Activated CD4-positive, alpha-beta T cell treated with anti-CD3 and anti-CD28 coated beads for 36 hours (primary cell): ENCODE data around the gene CNPPD1. TPM values are rescaled to one million over a fixed set of nuclear protein-coding genes. Genes with fewer than 3 reads are reported as not detected.

ENCODE experiments used
- ATAC-seq: fragments of 200-7000 bp; cut with Tn5 transposase; one replicate; pipeline ENCODE4 v1.10.0; 2021; ENCODE audit warnings: mild to moderate bottlenecking, moderate library complexity
- CTCF ChIA-PET: fragments of 350-600 bp; sonication (Branson Sonifier 250); formaldehyde crosslinking; loops from one replicate; lab custom pipeline; 2021; ENCODE audit warnings: antibody characterized with exemption; lab: Charles Lee
- POLR2A ChIA-PET: fragments of 350-600 bp; sonication (Branson Sonifier 250); formaldehyde crosslinking; loops from one replicate; lab custom pipeline; 2021; ENCODE audit warnings: antibody characterized with exemption, inconsistent platforms; lab: Charles Lee
- DNase-seq: peaks from one replicate; pipeline ENCODE4 v3.0.0-alpha.2; 2020
- H3K27ac Mint-ChIP-seq: one replicate; pipeline ENCODE4 v1.8.0; 2021; ENCODE audit warnings: mixed read lengths
- H3K27me3 Mint-ChIP-seq: one replicate; pipeline ENCODE4 v1.8.0; 2021; ENCODE audit warnings: mixed read lengths
- H3K36me3 Mint-ChIP-seq: one replicate; pipeline ENCODE4 v1.8.0; 2021; ENCODE audit warnings: low read depth, mixed read lengths
- H3K4me1 Mint-ChIP-seq: one replicate; pipeline ENCODE4 v1.8.0; 2021; ENCODE audit warnings: mixed read lengths
- H3K4me3 Mint-ChIP-seq: one replicate; pipeline ENCODE4 v1.8.0; 2021; ENCODE audit warnings: mild to moderate bottlenecking, moderate library complexity, mixed read lengths
- H3K9me3 Mint-ChIP-seq: one replicate; pipeline ENCODE4 v1.8.0; 2021; ENCODE audit warnings: low read depth, mixed read lengths
- intact Hi-C, 2 experiments: fragments of 100-400 bp; cut with DNase I in 1 of 2; cut with micrococcal nuclease in 1 of 2; formaldehyde crosslinking; loops; one replicate each; pipeline versions ENCODE4 v1.14.2 to v1.15.1; 2022 to 2024; cut with DNase I, micrococcal nuclease
- total RNA-seq, 2 experiments: library from RNA; stranded (reverse); gene quantifications; one replicate each; pipeline ENCODE4 v1.2.3, GENCODE V29; 2021

Gene CNPPD1
- total RNA-seq, 2 experiments from 2014 or later = 38.7 to 41.4 TPM

GRCh38 chr2:219179601-219180465, 3.1 kb upstream of the CNPPD1 start:
- peaks cover 36% of the 10 kb centered on the region for H3K36me3 Mint-ChIP-seq
- POLR2A ChIA-PET = interaction anchor here (1.0 kb wide), 1 partner anchor 27 kb away, joined by 3 read pairs; the partner anchor contains the start of gene ZFAND2B
- H3K27me3 Mint-ChIP-seq = no peaks in the 10 kb centered on the region
- H3K9me3 Mint-ChIP-seq = no peaks in the 10 kb centered on the region
- peak overlapping the region; percentile 80 for H3K27ac Mint-ChIP-seq
- CTCF ChIA-PET = interaction anchor here (0.5 to 1.6 kb wide), 8 partner anchors 9 to 50 kb away, joined by 3 to 7 read pairs (median 3); partner anchors contain the start of genes ANKZF1, ATG9A, NHEJ1 and SLC23A3
- H3K4me3 Mint-ChIP-seq = peak overlapping the region; percentile 86
- peaks cover 46% of the 10 kb centered on the region for H3K4me1 Mint-ChIP-seq
- ATAC-seq = no peak
- intact Hi-C loops = loop anchor here (5.0 kb wide), 2 partner anchors 117 to 523 kb away; partner anchors contain the start of genes BCS1L (in 1 of the 2) and ZNF142 (in 1 of the 2)
- DNase-seq = no peak

GRCh38 chr2:219178377-219179175, 1.9 kb upstream of the CNPPD1 start:
- CTCF ChIA-PET = interaction anchor here (0.6 to 1.6 kb wide), 3 partner anchors 28 to 51 kb away, joined by 3 to 7 read pairs (median 3); partner anchors contain the start of genes ANKZF1, ATG9A and ZFAND2B
- peak overlapping the region; percentile 86 for H3K4me3 Mint-ChIP-seq
- H3K9me3 Mint-ChIP-seq = no peaks in the 10 kb centered on the region
- DNase-seq (peak; percentile 68), ATAC-seq (peak; percentile 1)
- intact Hi-C loops = loop anchor here (1.0 to 5.0 kb wide), 9 partner anchors 28 to 610 kb away; partner anchors contain the start of genes ANKZF1 (in 1 of the 2), ATG9A (in 1 of the 2), BCS1L (in 1 of the 2) and CNOT9 (in 1 of the 2)
- peak overlapping the region; percentile 80 for H3K27ac Mint-ChIP-seq
- H3K4me1 Mint-ChIP-seq = peaks cover 56% of the 10 kb centered on the region
- POLR2A ChIA-PET = no interaction called here
- peaks cover 42% of the 10 kb centered on the region for H3K36me3 Mint-ChIP-seq
- no peaks in the 10 kb centered on the region for H3K27me3 Mint-ChIP-seq

GRCh38 chr2:219177552-219178376, 1.0 kb upstream of the CNPPD1 start, which contains the start of gene RETREG2:
RETREG2 (plus strand) TSS chr2:219178275; CDS start chr2:219178353, 78 bp downstream.
- DNase-seq (peak; percentile 90), ATAC-seq (peak; percentile 60)
- Mint-ChIP-seq H3K4me3 (peak within 1 kb of the TSS; percentile 86), H3K36me3 (peaks cover 39% of the 10 kb centered on the region), H3K4me1 (peaks cover 52% of the 10 kb centered on the region), H3K9me3 (no peaks in the 10 kb centered on the region), H3K27ac (peak within 1 kb of the TSS; percentile 97), H3K27me3 (no peaks in the 10 kb centered on the region)
- intact Hi-C loops = loop anchor here (1.0 to 5.0 kb wide), 20 partner anchors 17 to 781 kb away; partner anchors contain the start of genes ANKZF1 (in 2 of the 2), ATG9A (in 2 of the 2), DNAJB2 (in 2 of the 2) and ZFAND2B (in 2 of the 2)
- POLR2A ChIA-PET = no interaction called here
- CTCF ChIA-PET = interaction anchor here (0.6 to 2.0 kb wide), 3 partner anchors 19 to 176 kb away, joined by 3 to 5 read pairs (median 3); no protein-coding TSS in a partner anchor

- peak; percentile 18 for ATAC-seq
- Mint-ChIP-seq H3K4me3 (peak overlapping the region; percentile 86), H3K9me3 (no peaks in the 10 kb centered on the region), H3K27ac (peak overlapping the region; percentile 68), H3K27me3 (no peaks in the 10 kb centered on the region), H3K36me3 (peaks cover 34% of the 10 kb centered on the region), H3K4me1 (peaks cover 46% of the 10 kb centered on the region)
- DNase-seq = peak; percentile 57
- ChIA-PET POLR2A (interaction anchor here (0.6 to 1.4 kb wide), 8 partner anchors 30 to 119 kb away, joined by 3 to 8 read pairs (median 4); partner anchors contain the start of genes ANKZF1, ATG9A, DNAJB2 and TUBA4A), CTCF (interaction anchor here (0.6 to 3.1 kb wide), 21 partner anchors 10 to 196 kb away, joined by 3 to 29 read pairs (median 4); partner anchors contain the start of genes ABCB6, DNAJB2, NHEJ1 and ZFAND2B)
- intact Hi-C loops = loop anchor here (1.0 to 5.0 kb wide), 6 partner anchors 16 to 519 kb away; partner anchors contain the start of genes BCS1L (in 1 of the 2), CHPF (in 1 of the 2), NHEJ1 (in 1 of the 2) and TTLL4 (in 1 of the 2)
These were observed 552 bp downstream of the CNPPD1 start for GRCh38 chr2:219175928-219176817.

- intact Hi-C loops = loop anchor here (5.0 kb wide), 2 partner anchors 122 to 518 kb away; partner anchors contain the start of genes BCS1L (in 1 of the 2) and ZNF142 (in 1 of the 2)
- Mint-ChIP-seq H3K4me3 (peak overlapping the region; percentile 86), H3K36me3 (peaks cover 28% of the 10 kb centered on the region), H3K9me3 (no peaks in the 10 kb centered on the region), H3K27ac (peak overlapping the region; percentile 65), H3K4me1 (peaks cover 42% of the 10 kb centered on the region), H3K27me3 (no peaks in the 10 kb centered on the region)
- ChIA-PET POLR2A (interaction anchor here (0.6 to 1.4 kb wide), 5 partner anchors 54 to 119 kb away, joined by 3 to 5 read pairs (median 4); partner anchors contain the start of genes ANKZF1, ATG9A, DNAJB2 and TUBA4A), CTCF (interaction anchor here (0.6 to 3.1 kb wide), 19 partner anchors 9 to 141 kb away, joined by 3 to 29 read pairs (median 5); partner anchors contain the start of genes ABCB6, DNAJB2, NHEJ1 and ZFAND2B)
- ATAC-seq (no peak), DNase-seq (no peak)
These were observed 1.2 kb downstream of the CNPPD1 start for GRCh38 chr2:219175486-219175885.

- Mint-ChIP-seq H3K27me3 (no peaks in the 10 kb centered on the region), H3K9me3 (no peaks in the 10 kb centered on the region), H3K4me3 (peak overlapping the region; percentile 0), H3K36me3 (peaks cover 21% of the 10 kb centered on the region), H3K27ac (no peak overlapping the region), H3K4me1 (peaks cover 42% of the 10 kb centered on the region)
- POLR2A ChIA-PET = interaction anchor here (1.0 kb wide), 1 partner anchor 78 kb away, joined by 5 read pairs; the partner anchor contains the start of gene TUBA4B
- DNase-seq (no peak), ATAC-seq (no peak)
- intact Hi-C loops = loop anchor here (5.0 kb wide), 2 partner anchors 122 to 518 kb away; partner anchors contain the start of genes BCS1L (in 1 of the 2) and ZNF142 (in 1 of the 2)
- CTCF ChIA-PET = interaction anchor here (0.9 to 3.1 kb wide), 7 partner anchors 16 to 120 kb away, joined by 3 to 29 read pairs (median 12); partner anchors contain the start of genes NHEJ1 and ZFAND2B
These were observed 1.9 kb downstream of the CNPPD1 start for GRCh38 chr2:219174801-219175200.

- ChIA-PET CTCF (interaction anchor here (0.8 to 3.1 kb wide), 7 partner anchors 10 to 164 kb away, joined by 3 to 29 read pairs (median 5); partner anchors contain the start of gene ZFAND2B), POLR2A (no interaction called here)
- peaks cover 21% of the 10 kb centered on the region for H3K36me3 Mint-ChIP-seq
- intact Hi-C loops = no loop called here
- DNase-seq (no peak), ATAC-seq (no peak)
- no peaks in the 10 kb centered on the region for H3K9me3 Mint-ChIP-seq
- H3K27ac Mint-ChIP-seq = no peak overlapping the region
- H3K27me3 Mint-ChIP-seq = no peaks in the 10 kb centered on the region
- peaks cover 36% of the 10 kb centered on the region for H3K4me1 Mint-ChIP-seq
- H3K4me3 Mint-ChIP-seq = peak overlapping the region; percentile 0
These were observed 2.6 kb downstream of the CNPPD1 start for GRCh38 chr2:219174146-219174545.

GRCh38 chr2:219173176-219173575, 3.5 kb downstream of the CNPPD1 start:
- ChIA-PET CTCF (interaction anchor here (0.6 to 1.9 kb wide), 10 partner anchors 9 to 127 kb away, joined by 3 to 12 read pairs (median 4); partner anchors contain the start of genes ABCB6 and NHEJ1), POLR2A (no interaction called here)
- Mint-ChIP-seq H3K9me3 (no peaks in the 10 kb centered on the region), H3K4me3 (no peak overlapping the region), H3K27ac (peak overlapping the region; percentile 39), H3K4me1 (peaks cover 31% of the 10 kb centered on the region), H3K27me3 (no peaks in the 10 kb centered on the region), H3K36me3 (peaks cover 21% of the 10 kb centered on the region)
- intact Hi-C loops = no loop called here
- DNase-seq (no peak), ATAC-seq (no peak)
